HG03442 (cell line): ENCODE results near the gene PTMA.
A peak's percentile ranks its signal among the peaks of the same experiment; 100 is the strongest.
"Not testable (repeated sequence)": the region's sequence is repeated elsewhere in the genome, so short reads cannot be mapped to it uniquely, and the experiment has no call there.

ENCODE experiments used
- ATAC-seq: cut with Tn5 transposase; IDR thresholded peaks from one replicate; pipeline ENCODE4 v1.9.1; 2021; ENCODE audit warnings: mild to moderate bottlenecking, moderate library complexity; ENCODE audit not compliant: unreplicated experiment

The PTMA gene, protein sequence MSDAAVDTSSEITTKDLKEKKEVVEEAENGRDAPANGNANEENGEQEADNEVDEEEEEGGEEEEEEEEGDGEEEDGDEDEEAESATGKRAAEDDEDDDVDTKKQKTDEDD

DNA sequence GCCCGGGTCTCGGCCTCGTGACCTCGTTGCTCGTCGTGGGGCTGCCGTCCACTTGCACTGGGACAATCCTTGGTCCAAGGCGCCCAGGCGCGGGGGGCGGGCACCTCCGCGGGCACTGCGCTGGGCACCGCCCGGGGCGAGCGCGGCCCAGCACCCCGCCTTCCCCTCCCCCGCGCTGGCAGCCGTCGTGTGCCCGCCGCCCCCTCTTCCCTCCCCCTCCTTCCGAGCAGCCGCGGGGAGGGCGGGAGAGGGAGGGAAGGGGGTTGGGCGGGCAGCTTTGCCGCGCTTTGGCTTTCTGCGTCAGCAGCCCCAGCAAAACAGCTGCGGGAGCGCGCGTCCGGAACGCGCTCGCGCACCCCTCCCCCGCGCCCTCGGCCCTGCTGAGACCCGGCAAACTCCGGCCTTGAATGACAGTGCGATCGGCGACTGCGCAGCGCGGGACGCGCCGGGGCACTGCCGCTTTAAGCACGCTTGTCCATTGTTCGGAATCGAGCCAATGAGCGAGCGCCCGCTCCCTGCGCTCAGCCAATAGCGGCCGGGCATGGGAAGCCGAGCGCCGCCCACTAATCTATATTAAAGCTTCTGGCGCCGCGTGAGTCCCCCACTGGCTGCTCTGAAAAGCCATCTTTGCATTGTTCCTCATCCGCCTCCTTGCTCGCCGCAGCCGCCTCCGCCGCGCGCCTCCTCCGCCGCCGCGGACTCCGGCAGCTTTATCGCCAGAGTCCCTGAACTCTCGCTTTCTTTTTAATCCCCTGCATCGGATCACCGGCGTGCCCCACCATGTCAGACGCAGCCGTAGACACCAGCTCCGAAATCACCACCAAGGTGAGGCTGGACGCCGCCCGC, at the start of gene PTMA:
Gene PTMA, plus strand, starts transcription at position 599 of the 846 bp plus-strand sequence. Its CDS starts 182 bp downstream, at position 781.
- peak; percentile 52 for ATAC-seq

DNA sequence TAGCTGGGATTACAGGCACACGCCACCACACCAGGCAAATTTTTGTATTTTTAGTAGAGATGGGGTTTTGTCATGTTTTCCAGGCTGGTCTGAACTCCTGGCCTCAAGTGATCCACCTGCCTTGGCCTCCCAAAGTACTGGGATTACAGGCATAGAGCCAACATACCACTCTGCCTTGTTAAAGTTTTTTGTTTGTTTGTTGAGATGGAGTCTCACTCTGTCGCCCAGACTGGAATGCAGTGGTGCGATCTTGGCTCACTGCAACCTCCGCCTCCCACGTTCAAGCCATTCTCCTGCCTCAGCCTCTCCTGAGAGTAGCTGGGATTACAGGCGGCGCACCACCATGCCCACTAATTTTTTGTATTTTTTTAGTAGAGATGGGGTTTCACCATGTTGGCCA, 48.3 kb upstream of the PTMA start:
- not testable (repeated sequence) for ATAC-seq

DNA sequence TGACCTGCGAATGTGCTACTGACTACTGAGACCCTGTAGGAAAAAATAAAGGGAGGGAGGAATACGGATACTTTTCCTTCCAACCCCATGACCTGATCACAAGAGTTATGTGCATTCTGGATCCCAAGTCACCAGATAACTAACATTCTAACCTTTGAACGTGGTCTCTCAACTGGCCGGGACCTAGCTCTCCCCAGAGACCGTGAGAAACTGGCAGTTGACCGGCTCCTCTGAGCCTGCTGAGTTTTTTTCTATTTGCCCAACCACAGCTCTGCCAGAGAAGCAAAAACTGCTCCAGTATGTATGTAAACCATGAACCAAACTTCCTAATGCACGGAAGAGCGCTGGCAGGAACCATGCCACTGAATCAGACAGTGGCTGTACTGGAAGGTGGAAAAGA, 47.5 kb upstream of the PTMA start:
- ATAC-seq, result no peak

DNA sequence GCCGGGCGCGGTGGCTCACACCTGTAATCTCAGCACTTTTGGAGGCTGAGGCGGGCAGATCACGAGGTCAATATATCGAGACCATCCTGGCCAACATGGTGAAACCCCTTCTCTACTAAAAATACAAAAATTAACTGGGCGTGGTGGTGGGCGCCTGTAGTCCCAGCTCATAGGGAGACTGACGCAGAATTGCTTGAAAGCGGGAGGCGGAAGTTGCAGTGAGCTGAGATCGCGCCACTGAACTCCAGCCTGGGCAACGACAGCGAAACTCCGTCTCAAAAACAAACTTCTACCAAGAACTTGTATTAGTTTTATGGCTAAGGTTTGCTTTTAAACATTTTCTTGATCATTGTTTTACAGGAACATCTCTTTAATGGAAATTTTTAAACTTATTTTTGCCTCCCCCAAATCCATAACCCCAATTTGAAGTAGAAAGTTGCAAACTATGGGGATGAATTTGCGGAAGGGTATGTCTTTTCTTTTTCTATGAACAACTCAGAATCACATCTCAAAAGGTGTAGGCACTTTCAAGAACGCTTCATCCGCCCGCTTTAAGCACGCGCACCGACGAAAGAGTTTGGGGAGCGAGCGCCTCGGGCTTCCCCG, 46.8 kb upstream of the PTMA start:
- ATAC-seq, result no peak

DNA sequence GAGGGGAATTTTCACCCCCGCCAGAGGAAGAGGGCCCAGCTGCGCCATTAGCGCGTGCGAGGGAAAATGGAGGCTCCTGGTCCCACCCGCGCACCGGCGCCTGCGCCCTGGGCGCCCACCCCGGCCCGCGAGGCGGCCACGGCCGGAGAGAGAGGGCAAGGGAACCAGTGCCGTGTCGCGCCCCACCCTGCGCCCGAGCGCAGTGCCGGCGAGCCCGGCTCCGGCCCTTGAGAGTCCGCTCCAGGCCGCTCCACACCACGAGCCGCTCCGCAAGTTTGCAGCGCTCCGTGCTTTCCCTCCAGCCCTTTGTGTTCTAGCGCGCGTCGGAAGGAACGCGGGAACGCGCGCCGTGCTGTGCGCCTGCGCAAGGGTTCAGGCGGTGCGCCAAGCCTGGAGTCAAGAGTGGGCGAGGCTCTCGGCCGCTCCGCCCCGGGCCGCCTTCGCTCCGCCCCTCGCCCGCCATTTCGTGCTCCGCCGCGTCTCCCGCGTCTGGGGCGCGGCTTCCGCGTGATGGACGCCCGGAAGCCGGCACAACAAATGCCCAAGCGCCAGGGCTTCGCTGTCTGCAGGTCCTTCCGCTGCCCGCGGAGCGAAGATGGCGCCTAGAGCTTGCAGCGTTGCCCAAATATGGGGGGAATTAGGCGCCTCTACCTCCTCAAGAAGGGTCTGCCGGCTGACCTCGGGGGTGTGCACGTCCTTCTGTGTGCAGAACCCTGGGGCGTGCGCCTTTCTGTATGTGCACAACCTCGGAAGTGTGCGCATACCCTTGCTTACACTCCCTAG, 46.1 kb upstream of the PTMA start:
- ATAC-seq, result peak; percentile 63

DNA sequence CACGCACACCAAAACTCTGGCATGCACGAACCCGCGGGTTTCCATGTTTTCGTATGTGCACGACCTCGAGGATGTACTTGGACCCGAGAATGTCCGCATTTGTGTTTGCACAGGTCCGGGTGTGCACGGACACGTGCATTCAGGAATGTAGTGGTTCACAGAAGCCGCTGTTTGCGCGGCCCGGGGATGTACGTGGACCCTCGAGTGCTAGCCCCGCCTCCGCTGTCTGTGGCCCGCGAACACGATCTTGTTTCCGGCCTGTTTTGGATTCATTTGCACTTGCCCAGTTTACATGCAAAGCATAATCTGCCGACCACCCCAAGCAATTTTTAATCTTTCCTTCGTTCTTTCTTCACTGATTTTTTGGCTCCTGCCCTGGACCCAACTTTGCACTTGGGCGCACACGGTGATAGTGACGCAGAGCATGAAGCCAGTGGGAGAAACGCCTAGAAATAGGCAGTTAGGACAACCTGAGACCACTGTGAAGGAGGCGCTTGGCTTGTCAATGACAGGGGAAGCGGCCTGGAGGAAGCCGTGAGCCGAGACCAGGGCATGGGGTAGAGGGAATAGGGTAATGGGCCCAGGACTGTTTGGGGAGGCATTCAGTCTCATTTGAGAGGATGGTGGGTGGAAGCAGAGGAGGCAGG, 45.4 kb upstream of the PTMA start:
- ATAC-seq, result no peak

DNA sequence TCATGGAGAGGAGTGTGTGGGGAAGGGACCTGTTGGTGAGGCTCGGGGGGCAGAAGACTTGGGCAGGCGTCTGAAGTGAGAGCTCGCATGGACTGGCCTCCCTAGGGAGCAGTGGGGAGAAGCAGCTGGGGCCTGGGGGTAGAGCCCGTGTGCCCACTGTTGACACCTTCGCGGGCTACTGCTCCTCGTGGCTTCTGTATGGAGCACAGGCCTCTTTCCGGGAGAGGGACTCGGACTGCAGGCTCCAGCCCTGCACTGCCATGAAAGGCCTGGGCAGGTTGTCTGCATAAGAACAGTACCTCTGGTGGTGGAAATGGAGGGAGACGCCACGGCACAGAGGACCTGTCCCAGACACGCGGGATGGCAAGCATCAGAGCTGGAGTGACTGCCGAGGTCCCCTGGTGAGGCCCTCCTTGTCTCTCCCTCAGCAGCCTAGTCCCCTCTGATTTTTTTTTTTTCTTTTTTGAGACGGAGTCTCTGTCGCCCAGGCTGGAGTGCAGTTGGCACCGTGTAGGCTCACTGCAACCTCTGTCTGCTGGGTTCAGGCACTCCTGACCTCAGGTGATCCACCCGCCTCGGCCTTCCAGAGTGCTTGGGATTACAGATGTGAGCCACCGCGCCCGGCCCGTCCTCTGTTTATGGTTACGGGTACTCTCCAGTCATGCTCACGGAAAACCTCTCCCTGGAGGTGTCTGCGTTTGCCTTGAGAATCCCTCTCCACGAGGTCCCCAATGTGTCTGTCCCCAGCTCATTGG, 44.7 kb upstream of the PTMA start:
- ATAC-seq, result no peak

DNA sequence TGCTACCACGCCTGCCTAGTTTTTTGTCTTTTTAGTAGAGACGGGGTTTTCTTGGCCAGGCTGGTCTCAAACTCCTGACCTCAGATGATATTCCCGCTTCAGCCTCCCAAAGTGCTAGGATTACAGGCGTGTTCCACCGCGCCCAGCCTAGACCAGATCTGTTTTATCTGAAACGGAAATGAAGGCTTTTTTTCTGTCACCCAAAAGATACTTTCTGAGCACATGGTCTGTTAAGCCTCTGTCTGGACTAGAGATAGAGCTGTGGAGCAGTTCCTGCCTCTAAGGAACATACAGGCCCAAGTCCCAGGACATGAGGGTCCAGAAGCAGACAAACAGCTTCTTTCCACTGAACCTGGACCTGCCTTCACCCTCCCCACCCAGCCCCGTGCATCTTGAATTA, 43.6 kb upstream of the PTMA start:
- ATAC-seq, result no peak

DNA sequence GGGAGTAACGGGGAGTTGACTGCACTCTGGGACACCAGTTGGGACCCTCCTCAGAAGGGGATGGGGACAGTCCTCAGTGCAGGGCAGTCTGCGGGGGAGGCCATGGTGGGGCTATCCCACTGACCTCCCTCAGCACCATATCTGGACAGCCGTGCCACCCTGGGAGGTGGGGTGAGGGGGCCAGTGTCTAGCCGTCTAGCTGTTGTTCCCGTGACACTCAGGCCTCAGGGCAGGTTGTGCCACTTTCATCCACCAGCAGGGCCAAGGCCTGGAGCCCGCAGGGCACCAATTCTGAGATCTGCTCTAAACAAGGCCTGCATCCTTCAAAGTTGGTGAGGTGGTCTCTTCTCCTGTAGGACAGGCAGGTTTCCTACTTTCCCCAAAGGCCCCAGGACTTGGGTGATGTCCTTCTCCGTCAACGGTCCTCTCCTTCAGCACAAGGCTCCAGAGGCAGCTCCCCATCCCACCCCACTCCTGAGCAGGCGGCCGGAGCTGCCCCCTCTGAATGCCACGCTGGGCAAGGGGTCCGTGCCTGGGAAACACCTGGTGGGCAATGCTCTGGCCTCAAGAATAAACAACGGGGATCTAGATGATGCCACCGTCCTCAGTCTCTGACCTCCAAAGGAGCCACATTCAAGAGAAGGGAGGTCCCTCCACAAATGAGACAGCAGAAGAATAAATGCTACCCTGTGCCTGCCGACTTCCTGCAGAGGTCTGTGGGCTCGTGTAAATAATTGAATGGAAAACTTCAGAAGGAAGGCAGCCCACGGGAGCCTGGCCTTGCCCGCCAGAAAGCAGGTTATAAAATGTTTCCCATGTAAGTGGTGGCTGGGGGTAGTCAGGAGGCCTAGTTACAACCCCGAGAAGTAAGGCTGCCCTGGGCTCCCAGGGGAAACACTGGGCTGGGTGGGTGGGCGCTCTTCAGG, 42.8 kb upstream of the PTMA start:
- no peak for ATAC-seq

DNA sequence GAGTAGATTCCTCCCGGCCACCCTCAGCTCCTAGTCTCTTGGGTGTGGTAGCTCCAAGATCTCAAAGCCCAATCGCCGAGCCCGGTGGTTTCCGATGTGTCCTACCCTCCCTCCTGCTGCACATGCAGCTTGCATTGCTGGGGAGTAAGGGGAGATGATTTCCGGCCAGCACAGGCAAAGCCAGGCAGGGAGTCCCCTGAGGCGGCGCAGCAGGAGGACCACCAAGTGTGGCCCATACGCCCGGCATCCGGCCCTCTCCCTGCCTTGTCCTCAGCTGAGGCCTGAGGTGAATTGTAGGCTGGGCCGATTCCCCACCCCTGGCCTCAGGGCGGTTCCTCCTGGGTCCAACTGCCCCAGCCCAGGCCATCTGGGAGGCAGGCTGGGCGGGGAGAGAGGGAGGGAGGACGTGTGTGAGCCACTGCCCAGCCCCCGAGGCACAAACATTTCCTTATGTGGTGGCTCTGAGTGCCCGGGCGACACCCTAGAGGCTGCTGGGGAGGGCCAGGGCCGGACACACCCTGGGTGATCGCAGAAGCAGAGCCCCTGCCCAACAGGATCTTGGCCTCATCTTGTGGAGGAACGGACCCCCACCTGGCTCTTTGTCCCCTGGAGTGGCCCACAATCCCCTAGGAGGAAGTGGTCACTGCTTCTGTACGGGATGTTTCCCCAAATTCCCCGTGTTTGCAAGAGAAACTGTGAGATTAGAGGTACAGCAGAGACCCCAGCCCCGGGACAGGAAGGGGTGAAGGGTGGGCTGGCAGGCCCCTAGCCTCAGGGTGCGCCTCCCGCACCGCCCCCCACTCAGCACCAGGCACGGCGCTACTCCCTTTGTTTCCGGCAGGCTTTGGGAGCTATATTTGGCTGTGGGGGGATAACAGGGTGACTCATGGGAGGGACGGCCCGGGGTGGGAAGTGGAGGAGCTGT, 41.9 kb upstream of the PTMA start:
- ATAC-seq, result peak; percentile 42

DNA sequence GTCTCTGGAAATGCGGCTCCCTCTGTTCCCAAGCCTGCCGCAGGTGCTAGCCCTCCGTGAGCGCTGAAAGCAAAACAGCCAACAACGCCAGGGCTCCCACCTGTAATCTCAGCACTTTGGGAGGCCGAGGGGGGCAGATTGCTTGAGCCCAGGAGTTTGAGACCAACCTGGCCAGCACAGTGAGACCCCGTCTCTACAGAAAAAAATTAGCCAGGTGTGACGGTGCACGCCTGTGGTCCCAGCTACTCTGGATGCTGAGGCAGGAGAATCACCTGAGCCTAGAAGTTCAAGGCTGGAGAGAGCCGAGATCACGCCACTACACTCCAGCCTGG, 41.3 kb upstream of the PTMA start:
- no peak for ATAC-seq

DNA sequence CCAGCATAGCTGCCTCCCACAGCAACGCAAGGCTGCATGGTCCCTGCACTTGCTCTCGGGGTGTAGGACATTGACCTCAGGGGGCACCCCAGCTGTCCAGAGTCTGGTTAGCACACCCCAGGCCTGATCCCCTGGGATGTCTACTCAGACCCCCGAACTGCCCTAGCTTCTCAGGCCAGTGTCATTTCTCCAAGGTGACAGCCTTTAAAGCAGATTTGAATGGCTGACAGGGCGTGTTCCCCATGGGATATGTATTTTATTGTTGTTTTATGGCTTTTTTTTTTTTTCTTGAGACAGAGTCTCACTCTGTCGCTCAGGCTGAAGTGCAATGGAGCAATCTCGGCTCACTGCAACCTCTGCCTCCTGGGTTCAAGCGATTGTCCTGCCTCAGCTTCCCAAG, 40.8 kb upstream of the PTMA start:
- ATAC-seq, result no peak

DNA sequence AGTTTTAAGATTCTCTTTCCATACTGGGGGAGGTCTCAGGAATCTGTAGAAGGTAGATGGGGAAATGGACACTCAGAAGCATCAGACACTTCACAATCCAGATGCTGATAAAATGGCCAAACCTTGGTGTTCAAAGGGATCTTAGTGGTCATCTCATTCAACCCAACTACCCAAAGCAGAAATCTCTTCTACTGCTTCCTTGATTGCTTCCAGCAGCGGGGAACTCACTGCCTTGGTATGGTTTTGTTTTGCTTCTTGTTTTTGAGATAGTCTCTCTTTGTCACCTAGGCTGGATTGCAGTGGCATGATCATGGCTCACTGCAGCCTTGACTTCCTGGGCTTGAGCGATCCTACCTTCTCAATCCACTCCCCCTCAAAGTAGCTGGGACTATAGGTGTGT, 39.3 kb upstream of the PTMA start:
- no peak for ATAC-seq

DNA sequence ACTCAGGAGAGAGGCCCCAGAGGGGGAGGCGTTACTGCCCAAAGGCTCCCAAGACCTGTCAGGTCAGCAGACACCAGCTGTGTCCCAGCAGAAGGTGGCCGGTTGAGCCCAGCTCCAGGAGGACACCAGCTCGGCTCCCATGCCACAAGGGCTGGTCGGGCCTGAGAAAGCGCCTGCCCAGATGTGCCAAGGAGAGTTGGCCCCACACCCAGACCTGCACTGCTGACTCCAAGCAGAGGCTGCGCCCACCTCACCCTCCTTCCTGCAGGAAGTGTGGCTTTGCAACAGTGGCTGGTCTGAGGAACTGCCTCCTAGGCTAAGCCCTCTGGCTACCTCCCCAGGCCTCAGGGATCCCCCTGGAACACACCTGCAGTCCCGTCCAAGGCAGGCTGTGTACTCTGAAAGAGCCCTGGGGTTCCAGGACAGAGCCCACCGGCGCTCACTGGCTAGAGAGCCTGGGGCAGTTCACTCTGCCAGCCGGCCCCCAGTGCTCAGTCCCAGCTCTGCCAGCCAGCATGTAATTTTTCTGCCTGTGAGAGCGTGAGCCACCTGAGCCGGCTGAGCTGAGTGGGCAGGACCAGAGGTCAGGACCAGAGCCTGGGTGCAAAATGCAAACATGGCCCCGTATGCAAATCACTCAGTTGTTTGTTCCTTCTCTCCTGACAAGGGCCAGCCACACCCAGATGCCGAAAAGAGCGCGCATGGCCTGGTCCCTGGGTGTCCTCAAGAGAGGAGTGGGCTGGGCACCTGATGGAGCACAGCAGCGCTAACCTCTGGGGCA, 36.9 kb upstream of the PTMA start:
- peak; percentile 36 for ATAC-seq

DNA sequence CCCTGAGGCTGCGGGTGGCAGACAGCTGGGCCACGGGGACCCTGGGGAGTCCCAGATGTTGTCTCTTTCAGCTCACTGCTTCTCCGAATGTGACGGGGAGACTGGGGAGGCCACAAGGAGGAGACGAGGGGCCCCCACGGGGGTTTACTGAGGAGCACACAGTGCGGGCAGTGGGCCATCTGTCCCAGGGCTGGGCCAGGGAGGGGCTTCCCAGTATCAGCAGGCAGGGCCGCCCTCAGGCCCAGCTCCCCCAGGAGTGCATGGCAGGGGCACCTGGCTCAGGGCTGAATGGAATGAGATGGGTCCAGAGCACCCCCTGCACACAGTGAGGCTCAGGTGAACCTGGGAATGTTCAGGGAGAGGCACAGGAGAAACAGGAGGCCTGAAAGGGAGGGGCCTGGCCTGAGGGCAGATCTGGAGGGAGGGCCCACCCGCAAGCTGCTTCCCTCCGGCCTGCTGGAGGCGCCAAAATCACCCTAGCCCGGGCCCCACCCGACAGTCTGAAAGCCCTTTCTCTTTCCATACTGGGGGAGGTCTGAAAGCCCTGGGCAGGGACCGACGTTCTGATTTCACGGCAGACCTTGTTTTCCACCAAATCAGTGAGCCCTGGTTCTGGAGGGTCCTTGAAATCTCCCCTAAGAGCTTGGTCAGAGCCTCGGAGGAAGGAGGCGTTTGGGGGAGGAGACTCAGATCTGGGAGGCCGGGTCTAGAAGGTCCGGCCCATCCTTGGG, 35.5 kb upstream of the PTMA start:
- peak; percentile 39 for ATAC-seq

DNA sequence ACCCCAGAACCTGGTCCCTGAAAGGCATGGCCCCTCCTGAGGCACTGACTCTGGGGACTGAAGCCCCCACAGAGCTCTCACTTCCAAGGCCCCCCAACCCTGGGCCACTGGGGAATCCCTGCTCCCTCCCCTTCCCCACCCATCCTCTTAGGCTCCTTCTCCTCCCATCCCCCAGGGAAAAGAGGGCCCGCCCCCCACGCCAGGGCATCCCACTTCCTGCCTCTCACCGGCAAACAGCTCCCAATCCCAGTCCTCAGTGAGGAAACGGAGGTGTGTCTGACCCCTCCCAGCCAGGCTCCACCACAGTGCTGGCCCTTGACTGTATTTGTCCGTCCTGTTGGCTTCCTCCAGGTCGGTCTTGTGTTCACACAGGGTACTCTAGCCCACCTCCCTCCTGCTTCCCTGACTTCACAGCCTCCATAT, 35.0 kb upstream of the PTMA start:
- no peak for ATAC-seq
